Endothelial cell of umbilical vein (primary cell): ENCODE results near the gene HLA-DQA1. TPM values are rescaled to one million over a fixed set of nuclear protein-coding genes. Genes with fewer than 3 reads are reported as not detected.

Experiments used
- Bru-seq: library from RNA; stranded (reverse); fragments of 400-500 nt; gene quantifications from one replicate; lab custom pipeline; 2021; lab: Mats Ljungman, UMichigan
- BruChase-seq, 2 experiments: library from RNA; stranded (reverse); fragments of 400-500 nt; gene quantifications; one replicate each; lab custom pipeline; 2021; lab: Mats Ljungman, UMichigan
- BruUV-seq: library from RNA; stranded (reverse); fragments of 400-500 nt; replicated peaks from 2 replicates; lab custom pipeline; 2021; lab: Mats Ljungman, UMichigan
- CTCF ChIA-PET: fragments of 300-600, 350-600 bp; sonication (Branson Sonifier 250); formaldehyde crosslinking; loops from one replicate; lab custom pipeline; 2021; ENCODE audit warnings: antibody characterized with exemption, inconsistent platforms; lab: Charles Lee
- POLR2A ChIA-PET: fragments of 300-600, 350-600 bp; sonication (Branson Sonifier 250); formaldehyde crosslinking; loops from one replicate; lab custom pipeline; 2021; ENCODE audit warnings: antibody characterized with exemption, inconsistent platforms; lab: Charles Lee
- DNase-seq: peaks from one replicate; pipeline ENCODE4 v3.0.0-alpha.2; 2011; ENCODE audit warnings: low read depth, low spot score
- FAIRE-seq: peaks from 2 replicates; lab custom pipeline; 2011; peaks lifted over from hg19 to GRCh38; lab: Jason Lieb, UNC
- H2AFZ ChIP-seq: 2 replicates; pipeline ENCODE4 v1.6.0; 2012; ENCODE audit warnings: low read depth, low read length, control low read depth, inconsistent platforms
- H3K27ac ChIP-seq: 2 replicates; pipeline ENCODE4 v1.5.1; 2011; ENCODE audit warnings: low read depth, mild to moderate bottlenecking, control low read depth, low read length, moderate library complexity; ENCODE audit not compliant: insufficient read depth
- H3K27me3 ChIP-seq, 2 experiments: 2 replicates each; pipeline versions ENCODE4 v1.6.0 to v1.6.1; 2011; ENCODE audit warnings: low read length in 2 of 2, mixed read lengths in 1 of 2; ENCODE audit not compliant: control insufficient read depth in 2 of 2, insufficient read depth in 2 of 2
- H3K36me3 ChIP-seq, 2 experiments: 2 replicates in 1 of 2; 3 replicates in 1 of 2; pipeline ENCODE4 v1.5.1; 2011; ENCODE audit warnings: low read length in 2 of 2, mild to moderate bottlenecking in 1 of 2, moderate library complexity in 1 of 2; ENCODE audit not compliant: control insufficient read depth in 2 of 2, insufficient read depth in 2 of 2; ENCODE audit errors: extremely low read depth in 1 of 2
- H3K4me1 ChIP-seq: 3 replicates; pipeline ENCODE4 v1.5.1; 2011; ENCODE audit warnings: mild to moderate bottlenecking, low read length; ENCODE audit not compliant: control insufficient read depth, insufficient read depth; ENCODE audit errors: extremely low read depth
- H3K4me2 ChIP-seq: 2 replicates; pipeline ENCODE4 v1.6.1; 2011; ENCODE audit warnings: low read length, control low read depth, mixed read lengths; ENCODE audit not compliant: insufficient read depth
- H3K4me3 ChIP-seq, 3 experiments: fragments of 200-600 bp in 1 of 3; sonication (generic), shearing (Covaris generic) in 1 of 3; replicated peaks in 1 of 3; 2 replicates each; pipeline ENCODE4 v1.5.1; 2011 to 2016; ENCODE audit warnings: control low read depth in 3 of 3, low read length in 3 of 3, mild to moderate bottlenecking in 2 of 3, inconsistent platforms in 1 of 3, low read depth in 1 of 3, moderate library complexity in 1 of 3; ENCODE audit not compliant: insufficient read depth in 1 of 3
- H3K79me2 ChIP-seq: 2 replicates; pipeline ENCODE4 v1.6.0; 2012; ENCODE audit warnings: low read length, inconsistent platforms; ENCODE audit not compliant: control insufficient read depth, insufficient read depth
- H3K9ac ChIP-seq: replicated peaks from 2 replicates; pipeline ENCODE3; 2011; ENCODE audit warnings: low read length, control low read depth; ENCODE audit not compliant: insufficient read depth; ENCODE audit errors: extremely low read depth
- H3K9me1 ChIP-seq: replicated peaks from 3 replicates; pipeline ENCODE4 v1.6.0; 2011; ENCODE audit warnings: mild to moderate bottlenecking, low read length; ENCODE audit not compliant: control insufficient read depth, insufficient read depth; ENCODE audit errors: extremely low read depth
- H3K9me3 ChIP-seq: replicated peaks from 2 replicates; pipeline ENCODE4 v1.5.1; 2012; ENCODE audit warnings: low read length, inconsistent platforms; ENCODE audit not compliant: control insufficient read depth, insufficient read depth
- H4K20me1 ChIP-seq: replicated peaks from 2 replicates; pipeline ENCODE3; 2011; ENCODE audit warnings: mild to moderate bottlenecking, low read length; ENCODE audit not compliant: control insufficient read depth, insufficient read depth; ENCODE audit errors: extremely low read depth
- EZH2 ChIP-seq: IDR thresholded peaks from 2 replicates; pipeline ENCODE4 v1.6.1; 2012; ENCODE audit warnings: borderline replicate concordance, low read depth, mild to moderate bottlenecking, moderate library complexity, low read length, inconsistent platforms; ENCODE audit not compliant: severe bottlenecking
- FOS ChIP-seq: IDR thresholded peaks from 2 replicates; pipeline ENCODE4 v1.6.1; 2011; ENCODE audit warnings: mild to moderate bottlenecking, low read length, moderate library complexity, borderline replicate concordance; ENCODE audit not compliant: insufficient read depth
- GATA2 ChIP-seq: IDR thresholded peaks from 2 replicates; pipeline ENCODE4 v1.7.0; 2011; ENCODE audit warnings: low read depth, mild to moderate bottlenecking, moderate library complexity, mixed read lengths, low read length; ENCODE audit not compliant: insufficient read length, insufficient read depth
- JUN ChIP-seq: IDR thresholded peaks from 2 replicates; pipeline ENCODE4 v1.6.1; 2011; ENCODE audit warnings: borderline replicate concordance, low read depth; ENCODE audit not compliant: insufficient read length, insufficient read depth
- MAX ChIP-seq: IDR thresholded peaks from 2 replicates; pipeline ENCODE4 v1.6.1; 2011; ENCODE audit not compliant: insufficient read depth, insufficient read length
- MYC ChIP-seq: IDR thresholded peaks from one replicate; pipeline ENCODE4 v1.6.1; 2011; ENCODE audit warnings: mild to moderate bottlenecking, low read depth, low read length
- POLR2A ChIP-seq: IDR thresholded peaks from 2 replicates; pipeline ENCODE4 v1.6.1; 2012; ENCODE audit warnings: low read depth, mild to moderate bottlenecking, control low read depth, low read length
- POLR2AphosphoS5 ChIP-seq: IDR thresholded peaks from 2 replicates; pipeline ENCODE4 v1.6.1; 2012; ENCODE audit warnings: low read depth, mild to moderate bottlenecking, control low read depth, low read length, moderate library complexity; ENCODE audit not compliant: insufficient read depth
- dilution Hi-C: fragments of 300-500 bp; cut with MboI; formaldehyde crosslinking; loops from one replicate; pipeline ENCODE4 v1.15.0; 2019; ENCODE audit warnings: low sequenced_read_pairs; ENCODE audit not compliant: extremely low pct_ligation_motif_present
- intact Hi-C: fragments of 100-400 bp; cut with micrococcal nuclease; formaldehyde crosslinking; loops from one replicate; pipeline ENCODE4 v1.10.0; 2022
- long read RNA-seq: library from polyadenylated mRNA; stranded (forward); transcript quantifications from one replicate; pipeline ENCODE4 v2.0.0, GENCODE V29; 2021
- polyA minus RNA-seq, 3 experiments: library from RNA; depleted of rRNA, polyadenylated mRNA; stranded (reverse); fragments of >200 nt; gene quantifications; 1 replicate in 1 of 3; 2 replicates in 2 of 3; pipeline ENCODE4 v1.2.3, GENCODE V29; 2011
- polyA plus RNA-seq, 4 experiments: library from polyadenylated mRNA; depleted of rRNA in 3 of 4; stranded (reverse) in 3 of 4; unstranded in 1 of 4; fragments of >200 nt; gene quantifications; 2 replicates each; pipeline versions ENCODE4 v1.2.1 to v1.2.3, GENCODE V29; 2011 to 2012; ENCODE audit warnings: missing spikeins in 1 of 4
- total RNA-seq: library from RNA; stranded (reverse); gene quantifications from 2 replicates; pipeline ENCODE4 v1.2.3, GENCODE V29; 2021
- TF ChIP-seq, protein P1 (sequence below), 2 donors: IDR thresholded peaks; 1 replicate in 1 of 2; 2 replicates in 1 of 2; pipeline ENCODE4 v1.5.1; 2011; ENCODE audit warnings: low read length in 2 of 2, mild to moderate bottlenecking in 2 of 2, moderate library complexity in 2 of 2, control low read depth in 1 of 2, inconsistent platforms in 1 of 2, low read depth in 1 of 2; ENCODE audit not compliant: insufficient read depth in 1 of 2; ENCODE audit errors: extremely low read depth in 1 of 2

HLA-DQA1 gene
- total RNA-seq (not detected in 2 replicates), polyA plus RNA-seq (not detected in 2 replicates), polyA minus RNA-seq (not detected in 2 replicates), Bru-seq, nascent RNA (not detected), BruChase-seq, experiment 1, labeled RNA remaining after a 6-hour chase (not detected), BruChase-seq, experiment 2, labeled RNA remaining after a 2-hour chase (not detected)
- polyA plus RNA-seq (2011; cell fraction: cytosol; rRNA removed), result not detected in 2 replicates
- 0.25 TPM in 1 of 2 replicates, not detected in the other for polyA plus RNA-seq (2011; cell fraction: nucleus; rRNA removed)
- not detected in 2 replicates for polyA plus RNA-seq (2012)
- not detected for polyA minus RNA-seq (2011; cell fraction: cytosol; rRNA and poly(A)+ RNA removed)
- not detected in 2 replicates for polyA minus RNA-seq (2011; cell fraction: nucleus; rRNA and poly(A)+ RNA removed)
- long read RNA-seq, result 0 reads

DNA sequence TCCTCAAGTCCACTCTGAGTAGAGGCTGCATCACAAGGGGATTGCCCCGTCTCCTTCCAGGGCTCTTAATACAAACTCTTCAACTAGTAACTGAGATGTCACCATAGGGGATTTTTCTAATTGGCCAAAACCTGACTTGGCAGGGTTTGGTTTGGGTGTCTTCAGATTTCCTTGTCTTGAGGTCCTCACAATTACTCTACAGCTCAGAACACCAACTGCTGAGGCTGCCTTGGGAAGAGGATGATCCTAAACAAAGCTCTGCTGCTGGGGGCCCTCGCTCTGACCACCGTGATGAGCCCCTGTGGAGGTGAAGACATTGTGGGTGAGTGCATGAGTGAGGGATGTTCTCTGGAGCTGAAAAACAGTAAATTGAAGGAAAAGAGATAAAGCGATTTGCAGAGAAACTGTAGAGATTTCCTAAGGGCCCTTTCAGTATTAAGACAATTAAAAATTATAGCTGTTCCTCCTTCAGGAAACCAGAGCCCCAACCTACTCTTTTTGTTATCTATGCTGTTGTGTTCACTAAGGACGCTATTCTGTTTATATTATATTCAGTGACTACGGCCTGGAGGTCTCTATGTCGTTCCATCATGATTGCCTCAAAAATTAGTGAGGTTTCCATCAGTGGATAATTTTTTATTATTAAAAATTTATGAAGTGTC lies at the start of gene HLA-DQA1:
Gene HLA-DQA1 (plus strand): TSS at position 188 of the 662 bp plus-strand sequence. CDS start 53 bp downstream, at position 241.
- peaks cover 0 to 4% of the 10 kb centered on the region in 2 experiments for H3K27me3 ChIP-seq
- TF ChIP-seq EZH2 (no peak), POLR2AphosphoS5 (no peak), FOS (no peak)
- no peak within 1 kb of the TSS for H2AFZ ChIP-seq
- no peaks in the 10 kb centered on the region for H3K36me3 ChIP-seq
- BruUV-seq, result no TSS peak
- H3K9ac ChIP-seq, result no peak within 1 kb of the TSS
- ChIA-PET CTCF (interaction anchor here (1.3 kb wide), 1 partner anchor 15 kb away, joined by 5 read pairs; no protein-coding TSS in a partner anchor), POLR2A (no interaction called here)
- intact Hi-C loops (no loop called here), dilution Hi-C loops (no loop called here)
- H3K4me2 ChIP-seq, result no peak within 1 kb of the TSS
- no peaks in the 10 kb centered on the region for H3K4me1 ChIP-seq
- no peaks in the 10 kb centered on the region for H3K79me2 ChIP-seq
- no peaks in the 10 kb centered on the region for H3K9me1 ChIP-seq
- DNase-seq, result no peak
- H3K4me3 ChIP-seq, result no peak within 1 kb of the TSS
- no peaks in the 10 kb centered on the region for H4K20me1 ChIP-seq
- FAIRE-seq, result no peak
- H3K27ac ChIP-seq, result no peak within 1 kb of the TSS
- no peaks in the 10 kb centered on the region for H3K9me3 ChIP-seq

DNA sequence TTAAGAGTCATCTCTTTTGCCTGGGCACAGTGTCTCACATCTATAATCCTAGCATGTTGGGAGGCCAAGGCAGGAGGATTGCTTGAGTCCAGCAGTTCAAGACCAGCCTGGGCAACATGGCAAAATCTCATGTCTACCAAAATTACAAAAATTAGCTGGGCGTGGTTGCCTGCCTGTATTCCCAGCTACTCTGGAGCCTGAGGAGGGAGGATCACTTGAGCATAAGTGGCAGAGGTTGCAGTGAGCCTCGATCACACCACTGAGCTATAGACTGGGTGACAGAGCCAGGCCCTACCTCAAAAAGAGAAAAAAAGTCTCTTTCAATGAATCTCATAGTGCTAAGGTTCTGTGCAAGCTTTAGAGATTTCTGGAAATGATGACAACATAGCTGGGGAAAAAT lies 49.0 kb upstream of the HLA-DQA1 start:
- Histone ChIP-seq H3K4me3 (no peak overlapping the region), H3K9me1 (no peaks in the 10 kb centered on the region), H3K27ac (no peak overlapping the region), H3K79me2 (no peaks in the 10 kb centered on the region), H3K27me3 (peaks cover 0 to 1% of the 10 kb centered on the region in 2 experiments), H3K4me1 (no peaks in the 10 kb centered on the region), H3K36me3 (no peaks in the 10 kb centered on the region), H3K9ac (no peak overlapping the region), H4K20me1 (no peaks in the 10 kb centered on the region), H2AFZ (no peak overlapping the region), H3K9me3 (no peaks in the 10 kb centered on the region), H3K4me2 (no peak overlapping the region)
- ChIA-PET POLR2A (interaction anchor here (0.6 kb wide), 1 partner anchor 121 kb away, joined by 3 read pairs; no protein-coding TSS in a partner anchor), CTCF (interaction anchor here (1.7 to 2.0 kb wide), 2 partner anchors 60 to 123 kb away, joined by 4 to 6 read pairs; no protein-coding TSS in a partner anchor)
- no TSS peak for BruUV-seq
- TF ChIP-seq JUN, result no peak
- TF ChIP-seq MYC, result no peak
- no peak for TF ChIP-seq POLR2AphosphoS5
- TF ChIP-seq, protein P1, sequence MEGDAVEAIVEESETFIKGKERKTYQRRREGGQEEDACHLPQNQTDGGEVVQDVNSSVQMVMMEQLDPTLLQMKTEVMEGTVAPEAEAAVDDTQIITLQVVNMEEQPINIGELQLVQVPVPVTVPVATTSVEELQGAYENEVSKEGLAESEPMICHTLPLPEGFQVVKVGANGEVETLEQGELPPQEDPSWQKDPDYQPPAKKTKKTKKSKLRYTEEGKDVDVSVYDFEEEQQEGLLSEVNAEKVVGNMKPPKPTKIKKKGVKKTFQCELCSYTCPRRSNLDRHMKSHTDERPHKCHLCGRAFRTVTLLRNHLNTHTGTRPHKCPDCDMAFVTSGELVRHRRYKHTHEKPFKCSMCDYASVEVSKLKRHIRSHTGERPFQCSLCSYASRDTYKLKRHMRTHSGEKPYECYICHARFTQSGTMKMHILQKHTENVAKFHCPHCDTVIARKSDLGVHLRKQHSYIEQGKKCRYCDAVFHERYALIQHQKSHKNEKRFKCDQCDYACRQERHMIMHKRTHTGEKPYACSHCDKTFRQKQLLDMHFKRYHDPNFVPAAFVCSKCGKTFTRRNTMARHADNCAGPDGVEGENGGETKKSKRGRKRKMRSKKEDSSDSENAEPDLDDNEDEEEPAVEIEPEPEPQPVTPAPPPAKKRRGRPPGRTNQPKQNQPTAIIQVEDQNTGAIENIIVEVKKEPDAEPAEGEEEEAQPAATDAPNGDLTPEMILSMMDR (IDR thresholded peaks at IDR 0.05; ENCODE audit: extremely low read depth in 1 of 2, insufficient read depth in 1 of 2, low read depth in 1 of 2, low read length in 2 of 2), result no peak
- no peak for TF ChIP-seq EZH2
- no peak for TF ChIP-seq GATA2
- no peak for TF ChIP-seq POLR2A
- TF ChIP-seq FOS, result no peak
- TF ChIP-seq MAX, result no peak
- FAIRE-seq (no peak), DNase-seq (no peak)
- intact Hi-C loops (no loop called here), dilution Hi-C loops (no loop called here)
